Measurements from ENCODE around the gene MED31.

The MED31 gene

DNA sequence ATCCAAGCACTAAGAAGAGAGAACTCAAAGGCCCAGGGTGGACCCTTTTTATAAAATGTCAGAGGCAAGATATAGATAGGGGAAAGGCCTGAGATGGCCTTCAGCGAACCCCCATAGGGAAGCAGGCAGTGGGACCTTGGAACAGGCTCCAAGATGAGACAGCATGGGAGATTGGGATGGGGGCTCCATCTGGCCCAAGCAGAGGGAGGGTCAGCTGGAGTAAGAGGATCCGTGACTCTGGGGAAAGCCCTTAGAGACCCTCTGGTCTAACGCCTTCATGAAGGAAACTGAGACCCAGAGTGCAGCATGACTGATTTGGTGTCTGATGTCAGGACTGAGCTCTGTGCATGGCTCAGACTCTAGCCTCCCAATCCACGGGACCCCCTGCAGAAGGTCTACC is 30.9 kb upstream of the MED31 start:
- Histone ChIP-seq H3K23ac (ENCODE audit: low read length in 2 of 2) (no peak overlapping the region), H3K9ac (ENCODE audit: low read length) (no peak overlapping the region), H4K91ac (ENCODE audit: low read length) (no peak overlapping the region), H3K4me3 (ENCODE audit: insufficient read depth in 1 of 2, low read depth in 1 of 2, low read length in 2 of 2) (no peak overlapping the region), H2BK5ac (ENCODE audit: low read depth, low read length, poor library complexity, severe bottlenecking) (no peak overlapping the region), H4K8ac (ENCODE audit: low read length) (no peak overlapping the region), H2BK15ac (ENCODE audit: low read depth, poor library complexity, severe bottlenecking) (no peak overlapping the region), H3K14ac (ENCODE audit: low read length in 2 of 2) (no peak overlapping the region), H3K4me1 (ENCODE audit: control insufficient read depth, insufficient read depth, low read depth, low read length) (no peaks in the 10 kb centered on the region), H3K27me3 (ENCODE audit: control insufficient read depth in 1 of 2, insufficient read depth in 1 of 2, low read length in 2 of 2) (peaks cover 21 to 71% of the 10 kb centered on the region in 2 experiments), H2AK5ac (ENCODE audit: low read length, severe bottlenecking) (no peak overlapping the region), H3K4me2 (ENCODE audit: low read length, poor library complexity, severe bottlenecking) (no peak overlapping the region), H3K18ac (ENCODE audit: low read depth in 1 of 2, low read length in 2 of 2) (no peak overlapping the region), H2AFZ (ENCODE audit: low read depth, low read length) (no peak overlapping the region), H3K36me3 (ENCODE audit: control insufficient read depth in 1 of 2, insufficient read depth in 2 of 2, low read depth in 1 of 2, low read length in 2 of 2) (no peaks in the 10 kb centered on the region), H2BK12ac (ENCODE audit: low read length in 2 of 2) (no peak overlapping the region), H3K27ac (ENCODE audit: low read length, poor library complexity, severe bottlenecking) (no peak overlapping the region), H3K79me1 (replicated peaks; ENCODE audit: low read length, poor library complexity, severe bottlenecking) (no peaks in the 10 kb centered on the region), H3K4ac (ENCODE audit: low read depth in 1 of 2, low read length in 2 of 2) (no peak overlapping the region), H2BK120ac (ENCODE audit: low read depth, low read length) (no peak overlapping the region), H3K9me3 (ENCODE audit: control insufficient read depth, low read length) (no peaks in the 10 kb centered on the region)
- no peak for DNase-seq
- WGBS, result 77% methylated on average over 4 of the region's 4 CpGs

DNA sequence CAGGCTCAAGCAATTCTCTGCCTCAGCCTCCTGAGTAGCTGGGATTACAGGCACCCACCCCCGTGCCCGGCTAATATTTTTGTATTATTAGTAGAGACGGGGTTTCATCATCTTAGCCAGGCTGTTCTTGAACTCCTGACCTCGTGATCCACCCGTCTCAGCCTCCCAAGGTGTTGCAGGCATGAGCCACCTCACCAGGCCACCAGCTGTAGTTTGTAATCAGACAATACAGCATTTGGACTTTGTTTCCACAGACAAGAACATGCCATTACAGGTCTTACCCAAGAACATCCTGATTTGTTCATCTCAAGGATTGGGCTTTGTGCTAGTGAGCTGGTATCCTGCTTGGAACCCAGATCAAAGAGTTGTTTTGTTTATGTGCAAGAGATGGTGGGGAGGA is 30.3 kb upstream of the MED31 start:
- Histone ChIP-seq H2BK15ac (ENCODE audit: low read depth, poor library complexity, severe bottlenecking) (no peak overlapping the region), H2BK5ac (ENCODE audit: low read depth, low read length, poor library complexity, severe bottlenecking) (no peak overlapping the region), H2AFZ (ENCODE audit: low read depth, low read length) (no peak overlapping the region), H3K4me1 (ENCODE audit: control insufficient read depth, insufficient read depth, low read depth, low read length) (no peaks in the 10 kb centered on the region), H3K27me3 (ENCODE audit: control insufficient read depth in 1 of 2, insufficient read depth in 1 of 2, low read length in 2 of 2) (peaks cover 27 to 72% of the 10 kb centered on the region in 2 experiments), H3K4me2 (ENCODE audit: low read length, poor library complexity, severe bottlenecking) (no peak overlapping the region), H3K23ac (ENCODE audit: low read length in 2 of 2) (no peak overlapping the region), H3K79me1 (replicated peaks; ENCODE audit: low read length, poor library complexity, severe bottlenecking) (no peaks in the 10 kb centered on the region), H3K9me3 (ENCODE audit: control insufficient read depth, low read length) (no peaks in the 10 kb centered on the region), H3K36me3 (ENCODE audit: control insufficient read depth in 1 of 2, insufficient read depth in 2 of 2, low read depth in 1 of 2, low read length in 2 of 2) (no peaks in the 10 kb centered on the region), H2BK12ac (ENCODE audit: low read length in 2 of 2) (no peak overlapping the region), H3K14ac (ENCODE audit: low read length in 2 of 2) (no peak overlapping the region), H3K4me3 (ENCODE audit: insufficient read depth in 1 of 2, low read depth in 1 of 2, low read length in 2 of 2) (no peak overlapping the region), H2AK5ac (ENCODE audit: low read length, severe bottlenecking) (no peak overlapping the region), H4K8ac (ENCODE audit: low read length) (no peak overlapping the region), H4K91ac (ENCODE audit: low read length) (no peak overlapping the region), H3K27ac (ENCODE audit: low read length, poor library complexity, severe bottlenecking) (no peak overlapping the region), H3K4ac (ENCODE audit: low read depth in 1 of 2, low read length in 2 of 2) (no peak overlapping the region), H3K9ac (ENCODE audit: low read length) (no peak overlapping the region), H3K18ac (ENCODE audit: low read depth in 1 of 2, low read length in 2 of 2) (no peak overlapping the region), H2BK120ac (ENCODE audit: low read depth, low read length) (no peak overlapping the region)
- WGBS, result 82% methylated on average over 5 of the region's 5 CpGs
- DNase-seq, result no peak

DNA sequence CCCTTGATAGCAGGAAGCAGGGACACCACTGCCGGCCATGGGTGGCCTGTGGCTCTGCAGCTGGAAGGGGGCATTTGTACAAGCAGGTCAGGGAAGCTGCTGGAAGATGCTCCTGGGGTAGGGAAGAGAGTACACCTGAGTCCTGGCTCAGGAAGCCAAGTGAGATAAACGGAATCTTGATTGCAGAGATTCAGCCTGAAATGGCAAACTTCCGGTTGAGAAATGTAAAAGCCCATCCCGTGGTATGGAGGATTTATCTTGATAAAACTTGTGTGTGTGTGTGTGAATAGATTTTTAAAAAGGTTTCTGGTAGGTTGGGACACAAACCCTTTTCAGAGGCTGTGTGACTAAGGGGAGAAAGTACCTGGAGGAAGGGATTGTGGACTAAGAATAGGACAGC is 29.8 kb upstream of the MED31 start:
- Histone ChIP-seq H4K8ac (ENCODE audit: low read length) (no peak overlapping the region), H3K14ac (ENCODE audit: low read length in 2 of 2) (no peak overlapping the region), H3K27ac (ENCODE audit: low read length, poor library complexity, severe bottlenecking) (no peak overlapping the region), H3K9ac (ENCODE audit: low read length) (no peak overlapping the region), H3K36me3 (ENCODE audit: control insufficient read depth in 1 of 2, insufficient read depth in 2 of 2, low read depth in 1 of 2, low read length in 2 of 2) (no peaks in the 10 kb centered on the region), H2BK15ac (ENCODE audit: low read depth, poor library complexity, severe bottlenecking) (no peak overlapping the region), H3K27me3 (ENCODE audit: control insufficient read depth in 1 of 2, insufficient read depth in 1 of 2, low read length in 2 of 2) (peaks cover 31 to 72% of the 10 kb centered on the region in 2 experiments), H3K4me1 (ENCODE audit: control insufficient read depth, insufficient read depth, low read depth, low read length) (no peaks in the 10 kb centered on the region), H3K23ac (ENCODE audit: low read length in 2 of 2) (no peak overlapping the region), H3K9me3 (ENCODE audit: control insufficient read depth, low read length) (no peaks in the 10 kb centered on the region), H3K4me3 (ENCODE audit: insufficient read depth in 1 of 2, low read depth in 1 of 2, low read length in 2 of 2) (no peak overlapping the region), H2BK12ac (ENCODE audit: low read length in 2 of 2) (no peak overlapping the region), H4K91ac (ENCODE audit: low read length) (no peak overlapping the region), H3K4me2 (ENCODE audit: low read length, poor library complexity, severe bottlenecking) (no peak overlapping the region), H3K79me1 (replicated peaks; ENCODE audit: low read length, poor library complexity, severe bottlenecking) (no peaks in the 10 kb centered on the region), H2AK5ac (ENCODE audit: low read length, severe bottlenecking) (no peak overlapping the region), H3K4ac (ENCODE audit: low read depth in 1 of 2, low read length in 2 of 2) (no peak overlapping the region), H2AFZ (ENCODE audit: low read depth, low read length) (no peak overlapping the region), H3K18ac (ENCODE audit: low read depth in 1 of 2, low read length in 2 of 2) (no peak overlapping the region), H2BK120ac (ENCODE audit: low read depth, low read length) (no peak overlapping the region), H2BK5ac (ENCODE audit: low read depth, low read length, poor library complexity, severe bottlenecking) (no peak overlapping the region)
- 73% methylated on average over 4 of the region's 4 CpGs for WGBS
- DNase-seq, result no peak

DNA sequence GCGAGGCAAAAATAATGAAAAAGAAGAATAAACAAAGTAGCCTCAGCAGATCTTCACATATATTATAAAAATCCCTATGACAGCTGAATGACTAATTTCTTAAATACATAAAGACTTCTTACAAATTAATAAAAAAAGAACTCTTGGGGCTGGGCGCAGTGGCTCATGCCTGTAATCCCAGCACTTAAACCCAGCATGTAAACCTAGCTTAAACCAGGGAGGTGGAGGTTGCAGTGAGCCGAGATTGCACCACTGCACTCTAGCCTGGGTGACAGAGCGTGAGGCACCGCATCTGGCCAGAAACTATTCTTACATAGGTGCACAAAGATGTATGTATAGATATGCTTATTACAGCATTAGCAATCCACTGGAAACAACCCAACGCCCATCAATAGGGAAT is 27.8 kb upstream of the MED31 start:
- H4K8ac ChIP-seq (ENCODE audit: low read length), result no peak overlapping the region
- WGBS, result 77% methylated on average over 5 of the region's 6 CpGs
- no peak overlapping the region for H2AFZ ChIP-seq (ENCODE audit: low read depth, low read length)
- H2BK120ac ChIP-seq (ENCODE audit: low read depth, low read length), result no peak overlapping the region
- H3K4ac ChIP-seq (ENCODE audit: low read depth in 1 of 2, low read length in 2 of 2), result no peak overlapping the region
- H3K23ac ChIP-seq (ENCODE audit: low read length in 2 of 2), result no peak overlapping the region
- DNase-seq, result no peak
- H3K4me2 ChIP-seq (ENCODE audit: low read length, poor library complexity, severe bottlenecking), result no peak overlapping the region
- no peak overlapping the region for H3K4me3 ChIP-seq (ENCODE audit: insufficient read depth in 1 of 2, low read depth in 1 of 2, low read length in 2 of 2)
- peaks cover 31 to 64% of the 10 kb centered on the region in 2 experiments for H3K27me3 ChIP-seq (ENCODE audit: control insufficient read depth in 1 of 2, insufficient read depth in 1 of 2, low read length in 2 of 2)
- no peak overlapping the region for H2AK5ac ChIP-seq (ENCODE audit: low read length, severe bottlenecking)
- no peak overlapping the region for H3K18ac ChIP-seq (ENCODE audit: low read depth in 1 of 2, low read length in 2 of 2)
- H3K9ac ChIP-seq (ENCODE audit: low read length), result no peak overlapping the region
- H3K4me1 ChIP-seq (ENCODE audit: control insufficient read depth, insufficient read depth, low read depth, low read length), result no peaks in the 10 kb centered on the region
- H2BK12ac ChIP-seq (ENCODE audit: low read length in 2 of 2), result no peak overlapping the region
- no peak overlapping the region for H2BK15ac ChIP-seq (ENCODE audit: low read depth, poor library complexity, severe bottlenecking)
- H3K36me3 ChIP-seq (ENCODE audit: control insufficient read depth in 1 of 2, insufficient read depth in 2 of 2, low read depth in 1 of 2, low read length in 2 of 2), result no peaks in the 10 kb centered on the region
- H3K27ac ChIP-seq (ENCODE audit: low read length, poor library complexity, severe bottlenecking), result no peak overlapping the region
- no peaks in the 10 kb centered on the region for H3K79me1 ChIP-seq (replicated peaks; ENCODE audit: low read length, poor library complexity, severe bottlenecking)
- no peak overlapping the region for H4K91ac ChIP-seq (ENCODE audit: low read length)
- H3K9me3 ChIP-seq (ENCODE audit: control insufficient read depth, low read length), result no peaks in the 10 kb centered on the region
- no peak overlapping the region for H2BK5ac ChIP-seq (ENCODE audit: low read depth, low read length, poor library complexity, severe bottlenecking)
- H3K14ac ChIP-seq (ENCODE audit: low read length in 2 of 2), result no peak overlapping the region
